Anterior cingulate cortex (tissue), 58 donors: ENCODE results near the gene ATG16L2.
A peak's percentile ranks its signal among the peaks of the same experiment; 100 is the strongest.
"Not testable (repeated sequence)": the region's sequence is repeated elsewhere in the genome, so short reads cannot be mapped to it uniquely, and the experiment has no call there.

Experiments
- DNase-seq, 58 donors: peaks; one replicate each; lab custom pipeline; 2025; lab: John Stamatoyannopoulos, UW

ATG16L2 gene

DNA sequence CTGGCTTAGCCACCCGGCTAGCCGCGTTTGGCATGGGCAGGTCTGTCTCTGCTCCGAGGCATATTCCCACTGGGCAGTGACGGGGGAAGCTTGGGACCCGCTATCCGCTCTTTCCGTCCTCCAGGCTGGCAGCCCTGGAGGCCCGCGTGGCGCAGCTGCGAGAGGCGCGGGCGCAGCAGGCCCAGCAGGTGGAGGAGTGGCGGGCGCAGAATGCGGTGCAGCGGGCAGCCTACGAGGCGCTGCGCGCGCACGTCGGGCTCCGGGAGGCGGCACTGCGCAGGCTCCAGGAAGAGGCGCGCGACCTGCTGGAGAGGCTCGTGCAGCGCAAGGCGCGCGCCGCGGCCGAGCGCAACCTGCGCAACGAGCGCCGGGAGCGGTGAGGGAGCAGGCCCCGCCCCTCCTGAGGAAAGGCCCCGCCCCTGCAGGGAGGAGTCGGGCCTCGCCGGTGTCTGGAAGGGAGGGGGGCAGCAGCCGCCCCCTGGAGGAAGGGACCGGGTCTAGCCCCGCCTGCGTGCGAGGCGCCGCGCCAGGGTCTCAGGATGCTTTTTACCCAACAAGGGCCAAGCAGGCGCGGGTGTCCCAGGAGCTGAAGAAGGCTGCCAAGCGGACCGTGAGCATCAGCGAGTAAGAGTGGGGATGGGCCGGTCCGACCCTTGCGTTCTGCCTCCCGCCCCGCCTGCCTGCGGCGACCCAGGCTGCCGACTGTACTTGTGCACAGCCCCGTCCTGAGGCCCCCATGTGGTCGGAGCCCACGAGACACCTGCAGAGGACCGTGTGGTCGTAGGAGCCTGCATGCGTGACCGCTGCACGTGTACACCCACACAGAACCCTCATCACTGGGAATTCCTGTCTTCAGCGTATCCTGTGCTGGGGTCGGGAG, 7.9 kb downstream of the ATG16L2 start:
- peak; percentile 32 to 95 (median 85) for DNase-seq

DNA sequence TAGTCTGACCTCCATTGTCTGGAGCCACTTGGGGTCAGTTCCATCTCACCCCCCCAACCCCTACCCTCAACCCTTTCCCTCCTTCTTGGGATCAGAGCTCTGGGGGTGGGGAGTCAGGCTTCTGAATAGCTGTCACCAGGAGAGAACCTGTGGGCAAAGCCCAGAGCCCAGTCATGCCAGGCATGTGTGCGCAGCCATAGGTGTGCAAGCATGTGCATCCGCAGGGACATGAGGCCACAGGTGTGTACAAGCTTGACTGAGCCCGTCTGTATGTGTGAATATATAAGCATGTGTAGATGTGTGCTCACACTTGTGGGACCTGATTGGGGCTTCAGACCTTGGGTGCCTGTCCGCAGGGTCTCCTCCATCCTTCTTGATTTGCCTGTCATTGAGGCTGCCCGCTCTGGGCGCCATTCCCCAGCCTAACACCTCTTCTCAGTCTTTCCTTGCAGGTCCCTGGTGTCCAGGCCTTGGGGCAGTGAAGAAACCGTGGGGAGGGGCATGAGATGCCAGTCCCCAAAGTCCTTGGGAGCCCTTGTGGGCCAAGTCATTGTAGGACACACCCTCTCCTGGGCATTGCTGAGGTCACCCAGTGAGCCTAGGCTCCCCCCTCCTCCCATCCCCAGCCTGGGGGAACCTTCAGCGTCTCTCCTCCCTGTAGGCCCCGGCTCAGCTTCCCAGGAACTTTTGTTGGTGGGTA, 9.0 kb downstream of the ATG16L2 start:
- no peak for DNase-seq

DNA sequence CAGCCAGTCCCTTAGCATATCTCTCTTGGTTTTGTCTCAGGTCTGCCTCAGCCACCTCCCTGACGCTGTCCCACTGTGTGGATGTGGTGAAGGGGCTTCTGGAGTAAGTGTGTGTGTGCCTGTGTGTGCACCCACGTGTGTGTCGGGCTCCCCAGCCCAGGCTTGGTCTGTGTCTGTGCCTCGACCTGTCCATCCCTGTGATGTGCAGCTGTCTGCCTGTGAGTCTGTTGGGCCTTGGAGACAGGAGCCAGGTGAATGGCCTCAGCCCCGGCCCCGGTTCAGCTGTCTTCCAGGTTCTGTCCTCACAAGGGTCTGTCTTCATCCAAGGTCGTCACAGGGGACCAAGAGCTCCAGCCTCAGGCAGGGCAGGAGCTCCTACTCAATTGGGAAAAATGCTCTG, 9.8 kb downstream of the ATG16L2 start:
- no peak for DNase-seq

DNA sequence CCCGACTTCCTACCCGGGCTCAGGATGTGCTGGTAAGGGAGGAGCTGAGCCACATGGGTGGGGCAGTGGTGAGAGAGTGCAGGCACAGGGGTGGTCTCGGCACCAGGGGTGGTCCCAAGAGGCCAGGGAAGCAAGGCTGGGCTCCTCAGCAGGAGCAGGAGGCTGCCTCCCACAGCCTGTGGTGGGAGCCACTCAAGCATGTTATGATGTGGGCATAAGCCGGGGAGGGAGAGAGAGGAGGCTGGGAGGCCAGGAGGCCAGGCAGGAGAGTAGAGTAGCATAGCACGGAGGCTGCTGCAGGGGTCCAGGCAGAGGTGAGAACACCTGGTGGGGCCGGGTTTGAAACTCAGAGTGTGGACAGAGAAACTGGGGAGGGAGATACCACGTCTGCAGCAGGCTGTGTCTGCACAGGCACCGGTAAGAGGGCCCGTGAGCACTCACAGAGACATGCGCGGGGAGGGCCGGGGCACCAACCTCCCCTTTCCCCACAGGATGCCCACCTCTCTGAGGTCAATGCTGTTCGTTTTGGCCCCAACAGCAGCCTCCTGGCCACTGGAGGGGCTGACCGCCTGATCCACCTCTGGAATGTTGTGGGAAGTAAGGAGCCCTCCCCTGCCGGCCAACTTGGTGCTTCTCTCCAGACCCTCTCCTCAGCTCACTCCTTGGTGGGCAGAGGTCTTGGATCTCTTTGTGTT, 10.7 kb downstream of the ATG16L2 start:
- no peak for DNase-seq

DNA sequence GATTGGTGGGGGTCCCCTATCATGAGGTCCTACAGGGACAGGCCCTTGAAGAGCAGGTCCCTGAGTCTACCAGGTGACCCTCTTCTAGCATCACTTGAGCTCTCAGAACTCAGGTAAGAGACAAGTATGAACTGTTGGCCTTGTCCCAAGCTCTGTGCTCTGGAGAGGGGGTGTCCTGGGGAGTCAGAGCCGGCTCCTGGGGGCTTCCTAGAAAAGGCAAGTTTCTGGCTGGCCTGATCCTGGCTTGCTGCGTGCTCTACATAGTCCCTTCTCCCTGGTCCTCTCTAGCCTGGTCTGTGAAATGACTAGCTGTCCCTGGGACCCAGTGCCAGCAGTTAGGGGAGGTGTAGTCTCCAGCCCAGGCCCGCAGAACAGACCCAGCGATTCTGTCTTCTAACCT, 11.4 kb downstream of the ATG16L2 start:
- no peak for DNase-seq

DNA sequence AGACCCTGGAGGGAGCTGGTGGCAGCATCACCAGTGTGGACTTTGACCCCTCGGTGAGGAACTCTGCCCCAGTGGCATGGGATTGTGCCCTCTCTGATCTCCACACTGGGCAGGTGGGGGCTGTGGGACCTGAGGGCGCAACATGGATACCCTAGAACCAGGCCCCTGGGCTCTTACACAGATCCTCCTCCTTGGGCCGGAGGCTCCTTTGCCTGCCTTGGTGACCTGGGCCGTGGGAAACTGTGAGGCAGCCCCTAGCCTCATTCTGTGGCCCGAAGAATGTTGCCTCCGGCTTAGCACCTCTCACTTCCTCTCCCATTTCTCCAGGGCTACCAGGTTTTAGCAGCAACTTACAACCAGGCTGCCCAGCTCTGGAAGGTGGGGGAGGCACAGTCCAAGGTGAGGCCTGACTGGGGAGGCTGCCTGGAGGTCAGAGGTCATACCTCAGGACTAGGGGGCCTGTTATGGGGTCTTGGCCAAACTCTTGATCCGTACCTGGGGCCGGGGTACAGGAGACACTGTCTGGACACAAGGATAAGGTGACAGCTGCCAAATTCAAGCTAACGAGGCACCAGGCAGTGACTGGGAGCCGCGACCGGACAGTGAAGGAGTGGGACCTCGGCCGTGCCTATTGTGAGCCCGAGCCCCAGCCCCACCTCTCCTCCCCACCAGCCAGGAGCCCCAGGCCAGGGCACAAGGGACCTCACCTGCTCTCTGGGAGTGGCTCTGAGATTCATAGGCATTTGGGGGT, 12.2 kb downstream of the ATG16L2 start:
- no peak for DNase-seq

DNA sequence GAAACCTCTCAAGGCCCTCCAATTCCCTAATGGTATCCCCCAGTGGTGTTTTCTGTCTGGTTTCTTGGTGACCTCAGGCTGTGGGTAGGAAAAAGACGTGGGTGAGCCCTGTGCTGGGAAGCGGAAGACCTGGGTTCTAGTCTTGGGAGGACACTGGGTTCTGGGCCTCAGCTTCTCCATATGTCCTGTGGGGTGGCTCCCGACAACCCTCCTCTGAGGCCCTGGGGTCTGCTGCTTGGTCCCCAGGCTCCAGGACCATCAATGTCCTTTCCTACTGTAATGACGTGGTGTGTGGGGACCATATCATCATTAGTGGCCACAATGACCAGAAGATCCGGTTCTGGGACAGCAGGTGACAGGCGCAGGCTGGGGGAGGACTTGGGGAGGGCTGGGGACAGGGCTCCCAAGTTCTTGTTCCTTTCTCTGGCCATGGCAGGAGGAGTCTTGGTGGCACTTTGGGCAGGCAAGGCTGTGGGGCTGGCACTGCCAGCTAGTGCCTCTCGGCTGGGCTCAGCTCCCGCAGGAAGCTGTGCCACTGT, 12.8 kb downstream of the ATG16L2 start:
- no peak for DNase-seq

DNA sequence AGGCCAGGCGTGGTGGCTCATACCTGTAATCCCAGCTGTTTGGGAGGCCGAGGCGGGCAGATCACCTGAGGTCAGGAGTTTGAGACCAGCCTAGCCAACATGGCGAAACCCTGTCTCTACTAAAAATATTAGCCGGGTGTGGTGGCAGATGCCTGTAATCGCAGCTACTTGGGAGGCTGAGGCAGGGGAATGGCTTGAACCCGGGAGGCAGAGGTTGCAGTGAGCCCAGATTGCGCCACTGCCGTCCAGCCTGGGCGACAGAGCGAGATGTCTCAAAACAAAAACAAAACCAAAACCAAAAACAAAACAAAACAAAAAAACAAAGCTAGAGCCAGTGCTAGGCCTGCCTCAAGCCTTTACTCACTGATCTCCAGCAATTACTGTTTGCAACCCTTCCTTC, 13.4 kb downstream of the ATG16L2 start:
- not testable (repeated sequence) for DNase-seq

DNA sequence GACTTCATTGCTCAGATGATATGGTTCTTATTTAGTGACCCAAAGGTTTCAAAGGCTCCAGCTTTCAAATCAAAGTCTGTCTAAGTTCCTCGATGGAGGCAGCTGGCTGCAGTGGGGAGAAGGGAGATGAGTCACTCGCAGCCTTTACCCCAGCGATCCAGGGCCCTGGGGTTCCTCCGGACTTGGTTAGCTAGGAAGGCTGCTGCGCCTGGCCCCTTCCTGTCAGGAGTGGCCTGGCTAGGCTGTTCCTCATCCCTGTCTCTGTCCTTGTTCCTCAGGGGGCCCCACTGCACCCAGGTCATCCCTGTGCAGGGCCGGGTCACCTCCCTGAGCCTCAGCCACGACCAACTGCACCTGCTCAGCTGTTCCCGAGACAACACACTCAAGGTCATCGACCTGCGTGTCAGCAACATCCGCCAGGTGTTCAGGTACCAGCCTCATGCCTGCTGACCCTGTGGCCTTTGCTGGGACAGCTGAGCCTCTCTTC, 13.9 kb downstream of the ATG16L2 start:
- DNase-seq = no peak

DNA sequence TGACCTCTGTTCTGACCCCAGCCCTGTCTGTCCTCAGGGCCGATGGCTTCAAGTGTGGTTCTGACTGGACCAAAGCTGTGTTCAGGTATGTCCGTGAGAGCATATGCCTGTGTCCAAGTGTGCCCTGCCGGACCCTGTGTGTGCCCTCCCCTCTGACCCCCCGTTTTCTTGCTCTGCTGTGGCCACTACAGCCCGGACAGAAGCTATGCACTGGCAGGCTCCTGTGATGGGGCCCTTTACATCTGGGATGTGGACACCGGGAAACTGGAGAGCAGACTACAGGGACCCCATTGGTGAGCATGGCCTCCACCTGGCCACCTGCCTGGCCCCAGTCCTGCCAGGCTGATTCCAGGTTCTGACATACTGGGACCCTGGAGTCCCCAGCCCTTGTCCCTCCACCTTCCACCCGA, 14.5 kb downstream of the ATG16L2 start:
- DNase-seq = no peak

DNA sequence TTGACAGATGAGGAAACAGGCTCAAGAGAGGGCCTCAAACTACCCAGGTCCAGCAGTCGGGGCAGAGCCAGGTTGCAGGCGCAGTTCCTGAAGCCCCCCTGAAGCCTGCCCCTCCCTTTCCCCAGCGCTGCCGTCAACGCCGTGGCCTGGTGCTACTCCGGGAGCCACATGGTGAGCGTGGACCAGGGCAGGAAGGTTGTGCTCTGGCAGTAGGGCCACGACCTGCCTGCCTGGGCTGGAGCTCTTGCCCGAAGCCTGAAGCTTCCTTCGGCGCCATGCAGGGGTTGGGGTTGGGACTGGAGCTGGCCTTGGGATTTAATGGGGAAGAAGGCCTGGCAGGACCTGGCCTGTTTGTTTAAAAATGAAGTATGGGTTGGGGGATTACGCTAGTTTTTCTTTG, 15.0 kb downstream of the ATG16L2 start:
- no peak for DNase-seq

DNA sequence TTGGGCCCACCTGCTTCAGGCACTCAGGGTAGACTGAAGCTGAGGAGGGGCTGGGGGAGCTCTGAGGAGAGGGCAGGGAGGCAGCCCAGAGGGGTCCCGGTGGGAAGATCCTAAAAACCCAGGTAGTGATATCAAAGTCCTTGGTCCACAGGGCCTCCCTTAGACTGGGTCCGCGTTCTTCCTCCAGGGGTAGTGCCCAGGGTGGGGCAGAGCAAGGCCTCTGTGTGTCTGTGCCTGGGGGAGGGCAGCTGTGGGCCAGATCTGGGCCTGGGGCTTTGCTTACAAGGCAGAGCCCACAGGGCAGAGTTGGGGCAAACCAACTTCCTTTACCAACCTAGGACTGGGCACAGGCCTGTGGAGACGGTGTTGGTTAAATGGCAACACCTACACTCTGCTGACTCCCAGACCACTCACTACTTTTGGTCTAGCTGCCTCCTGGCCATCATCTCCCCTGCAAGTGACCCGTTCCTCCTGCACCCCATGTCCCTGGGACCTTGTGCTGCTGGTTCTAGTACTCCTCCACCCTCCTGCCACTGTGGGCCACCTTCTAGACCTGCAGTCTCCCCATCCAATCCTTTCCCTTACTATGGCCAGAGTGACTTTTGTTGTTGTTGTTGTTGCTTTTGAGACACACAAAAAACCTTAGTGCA, 15.8 kb downstream of the ATG16L2 start:
- no peak for DNase-seq

DNA sequence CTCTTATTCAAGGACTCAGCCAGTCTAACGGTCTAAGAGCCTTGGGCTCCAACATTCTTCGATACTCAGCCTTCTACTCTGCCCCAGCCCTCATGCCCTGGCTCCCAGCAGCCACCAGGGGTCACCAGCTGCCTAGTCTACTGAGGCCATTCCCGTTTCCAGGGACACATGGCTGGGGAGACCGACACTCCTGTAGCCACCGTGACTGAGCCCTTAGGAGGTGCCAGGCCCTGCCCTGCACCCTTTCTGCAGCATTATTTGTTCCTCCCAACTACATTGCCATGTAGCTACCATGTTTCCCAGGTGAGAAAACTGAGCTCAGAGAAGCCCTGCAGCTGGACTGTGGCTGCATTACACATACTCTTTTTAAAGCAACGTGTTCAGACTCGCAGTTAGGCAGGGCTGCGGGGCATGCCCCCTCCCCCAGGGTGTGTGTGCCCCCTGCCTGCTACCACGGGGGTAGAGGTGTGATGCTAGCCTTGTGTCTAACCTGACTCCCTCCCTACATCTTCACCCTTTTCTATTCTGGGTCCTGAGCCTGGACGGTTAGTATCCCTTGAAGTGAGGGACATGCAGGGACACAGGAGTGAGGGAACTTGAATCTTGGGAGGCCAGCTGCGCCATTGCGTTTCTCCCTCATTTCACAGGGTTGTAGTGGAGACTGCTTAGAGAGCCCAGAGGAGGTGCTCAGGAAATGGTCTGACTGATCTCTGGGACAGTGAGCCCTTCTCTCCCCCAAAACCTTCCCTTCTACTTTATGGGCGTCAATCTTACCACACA, 17.5 kb downstream of the ATG16L2 start:
- DNase-seq = peak in 57 of 58 donors; percentile 28 to 90 (median 76)

DNA sequence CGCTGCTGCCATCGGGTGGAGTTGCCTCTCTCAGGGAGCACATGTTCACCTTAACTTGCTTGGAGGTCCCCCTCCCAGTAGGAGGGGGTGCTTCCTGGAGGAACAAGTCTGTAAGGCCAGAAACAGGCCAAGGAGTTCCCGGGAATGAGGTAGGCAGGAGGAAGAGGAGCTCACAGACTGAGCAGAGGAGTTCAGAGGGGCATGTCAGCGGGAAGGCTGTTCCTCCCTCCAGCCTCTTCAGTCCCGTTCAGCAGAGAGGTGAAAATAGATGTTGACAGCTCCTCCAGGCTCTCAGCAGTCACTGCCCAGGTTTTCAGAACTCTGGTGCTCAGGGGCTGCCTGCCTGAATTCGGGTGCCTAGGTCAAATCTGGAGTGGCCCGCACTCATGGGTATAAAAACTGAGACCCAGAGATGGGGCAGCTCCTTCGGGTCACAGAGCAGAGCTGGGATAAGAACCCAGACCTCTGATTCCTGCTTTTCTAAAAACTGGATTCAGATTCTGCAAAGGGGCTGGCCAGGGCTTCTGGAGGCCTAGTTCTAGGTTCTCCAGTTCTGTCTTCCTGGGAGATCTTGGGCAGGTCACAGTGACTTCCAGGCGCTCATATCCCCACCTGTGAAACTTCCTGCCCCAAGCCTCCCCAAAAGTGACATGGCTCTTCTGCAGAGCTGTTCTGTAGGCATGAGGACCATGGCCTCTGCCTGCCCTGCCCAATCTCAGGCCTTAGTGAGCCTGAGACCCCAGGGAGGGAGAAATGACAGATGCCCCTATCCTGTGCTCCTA, 18.3 kb downstream of the ATG16L2 start:
- no peak for DNase-seq

DNA sequence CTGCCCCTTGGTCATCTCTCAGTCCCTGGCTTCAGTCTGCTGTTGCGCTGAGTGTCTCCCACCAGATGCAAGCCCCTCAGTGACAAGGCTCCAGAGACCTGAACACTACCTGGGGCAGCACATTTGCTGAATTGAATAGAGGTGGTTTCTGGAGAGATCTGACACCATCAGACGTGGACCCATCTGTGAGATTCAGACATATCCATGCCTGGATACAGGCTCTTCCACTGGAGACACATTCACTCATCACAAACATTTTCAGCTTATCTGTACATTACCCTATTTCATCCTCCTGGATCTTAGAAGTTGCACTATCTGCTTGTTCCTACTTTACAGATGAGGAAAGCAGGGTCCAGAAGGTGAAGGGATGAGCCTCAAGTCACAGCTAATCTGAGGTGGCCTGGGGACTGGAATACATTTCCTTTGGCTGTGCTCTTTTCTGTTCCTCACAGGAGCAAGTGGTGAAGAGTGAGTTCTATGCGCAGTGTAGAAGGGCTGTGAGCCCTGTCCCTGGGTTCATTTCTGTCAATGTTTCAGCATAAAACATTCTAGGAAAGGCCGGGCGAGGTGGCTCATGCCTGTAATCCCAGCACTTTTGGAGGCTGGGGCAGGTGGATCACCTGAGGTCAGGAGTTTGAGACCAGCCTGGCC, 19.0 kb downstream of the ATG16L2 start:
- no peak for DNase-seq

DNA sequence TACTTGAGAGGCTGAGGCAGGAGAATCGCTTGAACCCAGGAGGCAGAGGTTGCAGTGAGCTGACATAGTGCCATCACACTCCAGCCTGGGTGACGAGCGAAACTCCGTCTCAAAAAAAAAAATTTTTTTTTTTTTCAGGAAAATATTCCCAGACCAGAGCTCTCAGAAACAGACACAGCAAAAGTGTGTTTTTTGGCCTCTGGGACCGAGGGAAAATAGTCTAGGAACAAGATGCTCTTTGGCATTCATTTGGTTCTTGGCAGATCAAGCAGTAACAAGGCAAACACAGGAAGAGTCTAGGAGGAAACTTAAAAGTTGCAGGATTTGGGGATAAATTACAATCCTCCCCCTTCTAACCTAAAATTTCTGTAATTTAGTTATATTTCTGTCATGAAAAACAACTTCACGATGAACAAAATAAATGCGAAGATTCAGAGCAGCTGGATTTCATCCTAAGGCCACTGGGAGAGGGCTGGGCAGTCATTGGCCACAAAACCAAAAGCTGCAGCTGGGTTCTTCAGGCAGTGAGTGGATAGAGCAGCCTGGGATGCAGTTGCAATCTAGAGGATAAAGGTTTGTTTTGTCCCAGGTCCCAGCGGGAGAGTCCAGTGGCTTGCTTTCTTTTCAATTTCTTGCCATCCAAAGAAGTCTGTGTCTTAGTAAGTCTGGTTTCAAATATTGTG, 19.7 kb downstream of the ATG16L2 start:
- peak in 7 of 58 donors; percentile 15 to 60 (median 30) for DNase-seq

DNA sequence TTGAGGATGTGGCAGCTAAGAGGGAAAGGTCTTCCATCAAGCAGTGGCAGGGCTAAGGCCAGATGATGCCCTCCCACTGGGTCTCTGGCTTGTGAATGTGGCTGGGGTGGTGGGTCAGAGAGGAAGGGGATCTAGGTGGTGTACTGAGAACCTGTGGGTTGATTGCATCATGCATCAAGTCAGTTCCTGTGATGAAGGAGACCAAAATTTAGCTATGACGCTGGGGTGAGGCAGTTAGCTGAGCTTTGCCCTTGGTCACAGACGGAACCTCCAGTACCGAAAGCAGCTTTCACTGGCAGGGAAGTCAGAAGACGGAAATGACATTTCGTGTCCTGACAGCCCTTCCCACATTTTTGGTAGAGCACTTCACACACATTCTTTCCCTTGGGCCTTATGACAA, 20.7 kb downstream of the ATG16L2 start:
- DNase-seq = no peak
